NAMALWA (cell line): ENCODE data around the gene PAMR1.

Source experiments
- DNase-seq: peaks from one replicate; pipeline ENCODE4 v3.0.0-alpha.2; 2015; ENCODE audit warnings: low spot score

The PAMR1 gene

GRCh38 chr11:35436581-35437250 lies 88.7 kb downstream of the PAMR1 start:
- DNase-seq = no peak

- DNase-seq = no peak
Measured at GRCh38 chr11:35433588-35433987, 91.8 kb downstream of the PAMR1 start.

- DNase-seq = no peak
Measured at GRCh38 chr11:35432464-35432863, 93.0 kb downstream of the PAMR1 start.

- no peak for DNase-seq
Measured at GRCh38 chr11:35427071-35427470, 98.3 kb downstream of the PAMR1 start.

GRCh38 chr11:35426351-35426750 lies 99.1 kb downstream of the PAMR1 start:
- DNase-seq = no peak

- no peak for DNase-seq
Measured at GRCh38 chr11:35425603-35426212, 99.7 kb downstream of the PAMR1 start.

- no peak for DNase-seq
Measured at GRCh38 chr11:35424157-35424940, 101.1 kb downstream of the PAMR1 start.

- no peak for DNase-seq
Measured at GRCh38 chr11:35420371-35420770, 105.0 kb downstream of the PAMR1 start.

GRCh38 chr11:35419830-35420333 lies 105.5 kb downstream of the PAMR1 start:
- DNase-seq = no peak

GRCh38 chr11:35419184-35419829 lies 106.1 kb downstream of the PAMR1 start, which contains the start of gene SLC1A2:
Gene SLC1A2, minus strand, starts transcription at chr11:35419558. Its CDS starts 592 bp downstream, at chr11:35418966.
- no peak for DNase-seq

- no peak for DNase-seq
Measured at GRCh38 chr11:35418282-35419183, 106.9 kb downstream of the PAMR1 start.

GRCh38 chr11:35415487-35415886 lies 109.9 kb downstream of the PAMR1 start:
- DNase-seq = no peak

GRCh38 chr11:35414776-35415175 lies 110.6 kb downstream of the PAMR1 start:
- no peak for DNase-seq

GRCh38 chr11:35414311-35414710 lies 111.1 kb downstream of the PAMR1 start:
- DNase-seq = no peak

- DNase-seq = no peak
Measured at GRCh38 chr11:35413598-35413997, 111.8 kb downstream of the PAMR1 start.

GRCh38 chr11:35412285-35412684 lies 113.1 kb downstream of the PAMR1 start:
- DNase-seq = no peak

- DNase-seq = no peak
Measured at GRCh38 chr11:35407041-35407440, 118.4 kb downstream of the PAMR1 start.

GRCh38 chr11:35404388-35404775 lies 121.0 kb downstream of the PAMR1 start:
- no peak for DNase-seq

- DNase-seq = no peak
Measured at GRCh38 chr11:35403765-35404387, 121.5 kb downstream of the PAMR1 start.

GRCh38 chr11:35402751-35403660 lies 122.4 kb downstream of the PAMR1 start:
- no peak for DNase-seq
